Measurements from ENCODE around the gene SENP5.

DNA sequence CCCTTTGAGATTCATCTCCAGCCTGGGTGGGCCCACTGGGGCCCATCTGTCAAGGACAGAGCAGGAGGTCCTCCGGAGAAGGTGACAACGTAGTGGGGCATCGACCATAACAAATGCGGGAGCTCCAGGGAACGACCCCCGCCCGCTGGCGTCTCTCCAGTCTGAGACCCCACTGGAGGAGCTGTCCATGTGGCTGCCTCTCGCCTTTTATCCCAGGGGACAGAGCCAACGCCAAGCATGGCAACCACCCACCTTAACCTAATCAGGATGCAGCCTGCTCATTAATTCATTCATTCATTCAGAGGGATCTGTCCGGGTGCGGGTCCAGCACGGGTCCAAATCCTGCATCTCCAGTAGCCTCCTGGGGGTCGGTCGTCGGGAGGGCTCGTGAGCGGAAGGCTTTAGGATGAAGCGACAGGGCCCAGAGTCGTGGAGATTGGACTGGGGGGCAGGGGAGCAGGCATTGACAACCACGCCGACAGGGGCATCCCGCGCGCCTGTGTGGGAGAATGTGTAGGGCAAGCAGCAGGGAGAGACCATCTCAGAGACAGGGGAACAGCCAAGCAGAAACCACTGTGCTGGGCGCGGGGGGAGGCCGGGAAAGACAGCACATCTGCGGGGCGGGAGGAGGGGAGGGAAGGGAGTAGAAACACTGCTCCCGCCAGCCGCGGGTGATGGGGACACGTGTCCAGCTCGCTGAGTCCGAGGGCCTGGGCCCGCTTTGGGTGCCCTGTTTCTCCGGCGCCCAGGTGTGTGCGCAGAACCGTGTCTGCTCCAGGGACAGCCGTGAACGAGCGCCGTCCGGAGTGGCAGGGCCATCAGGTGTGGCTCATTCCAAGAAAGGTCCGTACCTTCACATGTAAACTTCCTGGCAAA is 99.0 kb downstream of the SENP5 start:
- no peak for TF ChIP-seq CTCF (conservative IDR thresholded peaks at IDR 0.05)
- no peak for TF ChIP-seq EZH2 (IDR thresholded peaks at IDR 0.05; ENCODE audit: low read depth)
